CD4-positive, alpha-beta T cell treated with Interleukin-1 beta for 1 hour (primary cell): ENCODE measurements around the gene ANKRD30A.
"Not testable (repeated sequence)": the region's sequence is repeated elsewhere in the genome, so short reads cannot be mapped to it uniquely, and the experiment has no call there.

ENCODE experiments used
- DNase-seq, 2 donors: peaks; one replicate each; pipeline ENCODE4 v3.0.0-alpha.2; 2020 to 2022

ANKRD30A gene

DNA sequence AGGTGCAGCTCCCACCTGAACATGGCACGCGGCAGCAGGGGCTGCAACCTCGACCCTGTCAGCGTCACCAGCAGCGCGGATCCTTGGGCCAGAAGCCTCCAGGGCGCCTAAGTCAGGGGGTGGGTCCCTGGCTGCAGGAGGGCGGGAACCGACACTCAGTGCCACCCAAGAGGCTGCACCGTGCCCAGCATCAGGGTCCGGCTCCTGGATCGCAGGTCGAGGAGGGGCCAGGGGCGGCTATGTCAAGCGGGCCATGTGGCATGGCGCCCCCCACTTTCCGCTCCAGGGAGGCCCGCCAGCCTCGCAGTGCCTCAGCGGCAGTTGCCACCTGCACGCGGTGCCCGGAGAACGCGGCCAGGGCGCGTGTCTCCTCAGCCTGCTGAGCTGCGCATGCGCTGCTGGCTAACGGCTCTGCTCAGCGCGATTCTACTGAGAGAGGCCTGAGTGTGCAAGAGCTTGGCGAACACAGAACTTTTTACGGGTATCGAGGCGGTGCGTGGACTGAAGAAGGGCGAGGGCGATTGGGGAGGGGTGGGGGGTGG, at the start of gene ANKRD30A:
Gene ANKRD30A (plus strand): TSS at position 408 of the 542 bp plus-strand sequence. CDS start 190 bp downstream, outside the sequence.
- DNase-seq, result no peak

DNA sequence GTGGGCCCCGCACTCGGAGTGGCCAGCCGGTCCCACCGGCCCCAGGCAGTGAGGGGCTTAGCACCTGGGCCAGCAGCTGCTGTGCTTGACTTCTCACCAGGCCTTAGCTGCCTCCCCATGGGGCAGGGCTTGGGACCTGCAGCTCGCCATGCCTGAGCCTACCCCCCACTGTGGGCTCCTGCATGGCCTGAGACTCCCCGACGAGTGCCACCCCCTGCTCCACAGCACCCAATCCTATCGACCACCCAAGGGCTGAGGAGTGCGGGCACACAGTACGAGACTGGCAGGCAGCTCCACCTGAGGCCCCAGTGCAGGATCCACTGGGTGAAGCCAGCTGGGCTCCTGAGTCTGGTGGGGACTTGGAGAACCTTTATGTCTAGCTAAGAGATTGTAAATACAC, 49.3 kb upstream of the ANKRD30A start:
- DNase-seq, result not testable (repeated sequence)

GRCh38 chr10:37095792-37096573, 29.4 kb upstream of the ANKRD30A start:
- DNase-seq, result no peak

GRCh38 chr10:37101261-37101660, 24.1 kb upstream of the ANKRD30A start:
- DNase-seq, result no peak

DNA sequence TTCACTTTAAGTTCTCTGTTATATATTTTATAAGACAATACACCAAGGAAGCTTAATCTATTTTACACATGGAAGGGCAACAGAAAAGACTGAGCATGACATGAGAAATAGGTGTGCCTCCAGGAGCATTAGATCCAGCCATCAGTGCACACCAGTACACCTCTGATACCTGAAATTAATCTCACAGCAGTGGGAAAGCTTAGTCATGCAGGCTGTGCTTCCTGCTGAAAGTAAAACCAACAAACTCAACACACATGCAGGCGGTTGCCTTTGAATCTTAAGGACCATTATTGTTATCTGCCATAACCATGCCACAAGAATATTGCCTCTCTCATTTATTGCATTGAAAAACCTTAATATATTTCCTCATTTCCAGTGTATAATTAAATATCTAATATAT, 16.4 kb upstream of the ANKRD30A start:
- no peak for DNase-seq

- no peak for DNase-seq
Observed at GRCh38 chr10:37124532-37124931, 866 bp upstream of the ANKRD30A start.

DNA sequence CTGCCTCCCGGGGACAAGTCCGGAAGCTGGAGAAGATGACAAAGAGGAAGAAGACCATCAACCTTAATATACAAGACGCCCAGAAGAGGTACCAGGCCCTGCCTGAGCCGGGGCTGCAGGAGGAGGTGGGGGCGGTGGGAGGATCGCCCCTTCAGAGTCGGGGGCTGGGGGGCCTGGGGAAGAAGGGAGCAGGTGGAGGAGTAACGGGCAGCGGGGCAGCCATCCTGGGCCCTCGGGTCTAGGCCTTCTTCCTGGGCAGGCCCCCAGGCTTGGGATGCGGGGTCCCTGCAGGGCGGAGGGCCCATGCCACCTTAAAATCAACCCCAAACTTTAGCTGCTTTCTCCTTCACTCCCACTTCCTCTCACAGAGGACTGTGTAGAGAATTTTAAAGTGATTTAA, 523 bp downstream of the ANKRD30A start:
- no peak for DNase-seq

DNA sequence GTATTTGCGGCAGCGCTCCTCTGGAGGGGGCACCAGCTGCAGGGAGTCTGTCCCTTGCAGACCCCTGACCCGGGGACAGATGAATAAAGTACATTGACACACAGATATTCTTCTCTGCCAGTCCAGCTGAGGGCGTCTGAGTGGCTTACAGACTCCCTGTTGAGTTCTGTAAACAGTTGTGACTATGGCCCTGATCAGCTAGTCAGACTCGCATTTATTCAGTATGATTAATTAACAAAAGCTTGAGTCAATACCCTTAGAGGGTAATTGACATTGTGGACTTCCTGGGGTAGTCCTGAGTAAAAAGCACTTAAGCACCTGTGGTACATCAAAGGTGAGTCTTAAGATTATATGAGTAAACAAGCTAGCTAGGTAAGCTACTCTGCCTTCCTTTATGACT, 21.0 kb downstream of the ANKRD30A start:
- DNase-seq, result no peak

DNA sequence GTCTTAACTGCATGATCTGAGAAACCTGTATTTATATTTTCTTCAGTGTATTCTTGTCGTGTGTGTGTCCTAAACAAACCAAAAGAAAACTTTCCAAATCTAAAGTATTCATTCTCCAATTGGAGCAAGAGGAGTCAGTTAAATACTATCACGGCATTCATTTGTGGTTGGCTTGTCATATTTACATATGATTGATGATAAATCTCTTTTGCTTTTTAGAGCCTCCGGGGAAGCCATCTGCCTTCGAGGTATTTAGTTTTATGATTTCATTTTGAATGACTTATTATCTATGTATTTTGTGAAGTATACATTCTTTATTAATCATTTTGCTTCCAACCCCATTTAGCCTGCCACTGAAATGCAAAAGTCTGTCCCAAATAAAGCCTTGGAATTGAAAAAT, 37.0 kb downstream of the ANKRD30A start:
- DNase-seq, result not testable (repeated sequence)

DNA sequence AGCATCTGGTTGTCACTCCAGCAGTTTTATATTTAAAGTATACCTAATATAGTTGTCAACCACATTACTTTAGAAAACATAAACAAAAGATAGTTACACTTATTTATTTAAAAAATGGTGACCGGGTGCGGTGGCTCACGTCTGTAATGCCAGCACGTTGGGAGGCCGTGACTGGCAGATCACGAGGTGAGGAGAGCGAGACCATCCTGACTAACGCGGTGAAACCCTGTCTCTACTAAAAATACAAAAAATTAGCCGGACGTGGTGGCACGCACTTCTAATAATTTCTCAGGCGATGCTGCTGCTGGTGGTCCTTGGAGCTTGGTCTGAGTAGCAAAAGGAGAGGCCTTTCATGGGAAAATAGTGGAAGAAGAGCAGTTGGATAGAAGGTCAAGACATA, 46.5 kb downstream of the ANKRD30A start:
- DNase-seq, result not testable (repeated sequence)

GRCh38 chr10:37178296-37178695, 52.9 kb downstream of the ANKRD30A start:
- DNase-seq, result not testable (repeated sequence)

GRCh38 chr10:37182719-37183118, 57.3 kb downstream of the ANKRD30A start:
- DNase-seq, result not testable (repeated sequence)

DNA sequence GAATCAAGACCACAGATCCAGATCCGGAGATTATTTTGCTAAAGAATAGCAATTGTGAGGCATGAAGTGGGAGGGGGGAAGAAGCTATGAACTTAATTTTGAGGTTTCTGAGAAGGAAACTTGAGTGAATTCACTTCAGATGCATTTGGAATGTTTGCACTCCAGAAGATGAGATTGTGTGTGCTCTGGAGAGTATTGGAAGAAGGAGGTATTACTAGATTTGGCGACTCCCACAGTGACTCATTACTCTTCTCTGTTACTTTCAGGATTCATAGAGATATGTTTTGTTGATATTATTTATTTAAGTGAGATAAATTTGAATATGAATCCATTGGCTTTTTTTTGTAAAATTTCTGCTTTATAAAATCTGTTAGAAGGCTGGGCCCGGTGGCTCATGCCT, 80.7 kb downstream of the ANKRD30A start:
- no peak for DNase-seq

DNA sequence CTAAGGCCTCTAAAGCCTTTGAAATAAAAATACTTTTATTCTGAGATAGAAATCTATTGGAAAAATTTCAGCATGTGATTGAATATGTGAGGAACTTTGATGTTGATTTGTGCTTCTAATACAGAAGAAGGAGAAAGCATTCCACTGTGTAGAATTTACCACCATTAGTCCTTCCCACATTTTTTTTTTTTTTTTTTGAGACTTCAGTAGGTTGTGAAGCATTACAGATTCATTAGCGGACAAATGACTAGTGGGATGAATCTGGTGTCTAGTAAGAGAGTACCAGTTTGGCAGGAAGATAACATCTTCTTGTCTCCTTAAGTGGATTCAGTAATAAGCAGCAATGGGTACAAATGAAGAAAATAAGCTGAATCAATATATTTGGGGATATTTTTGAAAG, 95.5 kb downstream of the ANKRD30A start:
- DNase-seq, result no peak

- no peak for DNase-seq
Observed at GRCh38 chr10:37222046-37222445, 96.6 kb downstream of the ANKRD30A start.

DNA sequence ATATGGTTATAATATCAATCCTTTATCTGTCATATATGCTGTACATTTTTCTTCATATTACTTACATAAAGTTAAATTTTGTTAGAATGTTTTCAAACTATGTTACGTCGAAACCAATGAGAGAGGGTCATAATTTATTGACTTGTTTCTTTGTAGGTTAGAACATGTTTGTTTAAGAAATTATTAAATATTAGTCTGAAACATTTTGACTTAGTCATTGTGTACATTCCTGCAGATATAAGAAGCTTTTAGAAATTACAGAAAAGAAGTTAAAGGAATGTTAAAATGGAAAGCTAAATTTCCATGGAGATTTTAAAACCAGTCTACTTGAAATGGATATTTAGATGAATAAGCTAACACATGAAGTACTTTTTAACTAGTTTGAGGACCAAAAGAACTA, 99.8 kb downstream of the ANKRD30A start:
- DNase-seq, result no peak

GRCh38 chr10:37226524-37226923, 101.1 kb downstream of the ANKRD30A start:
- no peak for DNase-seq

DNA sequence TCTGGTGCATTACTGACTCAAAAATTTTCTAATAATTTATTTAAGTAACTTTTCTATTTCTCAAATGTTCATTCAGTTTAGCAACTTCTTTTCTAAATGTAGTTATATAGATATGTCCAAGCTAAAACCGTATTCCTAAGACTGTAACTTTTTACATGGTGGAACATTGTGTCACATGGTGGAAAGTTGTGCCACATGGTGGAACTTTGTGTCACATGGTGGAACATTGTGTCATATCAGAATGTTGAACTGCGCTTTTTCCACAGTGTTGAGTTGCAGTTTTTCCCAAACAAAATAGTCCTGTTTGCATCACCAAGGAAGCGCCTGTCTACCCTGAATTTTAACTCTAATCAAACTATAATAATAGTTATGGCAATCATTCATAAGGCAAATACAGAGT, 109.3 kb downstream of the ANKRD30A start:
- DNase-seq, result no peak

- no peak for DNase-seq
Observed at GRCh38 chr10:37236093-37236492, 110.7 kb downstream of the ANKRD30A start.

DNA sequence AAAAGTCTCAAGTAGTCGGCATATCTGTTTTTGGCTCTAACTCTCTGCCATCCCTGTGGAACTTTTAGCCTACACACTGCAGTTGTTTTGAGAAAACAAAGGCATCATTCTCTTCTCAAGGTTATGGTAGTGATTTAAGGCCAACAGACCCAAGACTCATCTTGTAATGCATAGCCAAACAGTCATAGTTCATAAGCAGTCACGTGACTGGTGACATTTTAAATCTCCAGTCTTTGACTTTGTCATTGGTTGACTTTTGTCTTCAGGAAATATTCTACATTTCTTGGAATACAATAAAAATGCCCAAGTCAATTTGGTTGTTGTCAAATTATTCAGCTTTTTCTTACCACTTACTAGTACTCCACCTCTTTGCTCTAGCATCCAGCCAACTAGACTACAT, 114.8 kb downstream of the ANKRD30A start:
- no peak for DNase-seq

DNA sequence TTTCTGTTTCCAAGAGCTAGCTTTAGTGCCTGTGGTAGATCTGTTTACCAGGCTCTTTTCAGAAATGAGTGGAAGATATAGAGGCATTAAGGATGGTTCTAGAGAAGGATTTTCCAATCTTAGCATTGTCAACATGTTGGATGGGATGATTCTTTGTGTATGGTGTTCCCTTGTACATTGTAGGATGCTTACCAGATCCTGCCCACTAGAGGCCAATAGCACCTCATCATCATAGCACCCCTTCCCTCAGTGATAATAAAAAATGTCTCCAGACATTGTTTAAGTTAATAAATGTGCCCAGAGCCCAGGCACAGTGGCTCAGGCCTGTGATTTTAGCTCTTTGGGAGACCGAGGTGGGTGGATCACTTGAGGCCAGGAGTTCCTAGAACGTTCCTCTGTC, 121.2 kb downstream of the ANKRD30A start:
- no peak for DNase-seq

- DNase-seq, result not testable (repeated sequence)
Observed at GRCh38 chr10:37255837-37256236, 130.4 kb downstream of the ANKRD30A start.

- DNase-seq, result no peak
Observed at GRCh38 chr10:37263304-37263703, 137.9 kb downstream of the ANKRD30A start.

GRCh38 chr10:37268266-37268665, 142.9 kb downstream of the ANKRD30A start:
- DNase-seq, result no peak
